Lung (tissue), 12 donors: ENCODE data around the gene GEMIN2. TPM values are rescaled to one million over a fixed set of nuclear protein-coding genes. Genes with fewer than 3 reads are reported as not detected.
"Not testable (repeated sequence)": the region's sequence is repeated elsewhere in the genome, so short reads cannot be mapped to it uniquely, and the experiment has no call there.

ENCODE experiments used
- ATAC-seq: fragments of 200-7000 bp; cut with Tn5 transposase; one replicate; pipeline ENCODE4 v1.9.1; 2020; ENCODE audit warnings: moderate number of reproducible peaks; ENCODE audit not compliant: insufficient read depth, low FRiP score
- DNase-seq, 3 donors: peaks; one replicate each; pipeline ENCODE4 v3.0.0-alpha.2; 2013 to 2017
- H3K27ac ChIP-seq, 2 donors: one replicate each; pipeline ENCODE4 v1.5.1; 2013; ENCODE audit warnings: mild to moderate bottlenecking in 2 of 2, moderate library complexity in 2 of 2, control low read depth in 1 of 2, inconsistent platforms in 1 of 2, low read depth in 1 of 2, low read length in 1 of 2
- H3K27me3 ChIP-seq, 3 donors: one replicate each; pipeline ENCODE4 v1.5.1; 2013; ENCODE audit warnings: low read length in 2 of 3; ENCODE audit not compliant: control insufficient read depth in 3 of 3, insufficient read depth in 3 of 3
- H3K36me3 ChIP-seq, 4 donors: one replicate each; pipeline ENCODE4 v1.5.1; 2013; ENCODE audit warnings: low read length in 4 of 4, mild to moderate bottlenecking in 1 of 4, moderate library complexity in 1 of 4; ENCODE audit not compliant: control insufficient read depth in 4 of 4, insufficient read depth in 4 of 4
- H3K4me1 ChIP-seq, 5 donors: one replicate each; pipeline ENCODE4 v1.5.1; 2013; ENCODE audit warnings: low read length in 5 of 5, mild to moderate bottlenecking in 2 of 5, moderate library complexity in 1 of 5; ENCODE audit not compliant: control insufficient read depth in 5 of 5, insufficient read depth in 5 of 5
- H3K4me3 ChIP-seq: one replicate; pipeline ENCODE4 v1.5.1; 2013; ENCODE audit warnings: mild to moderate bottlenecking, control low read depth, moderate library complexity
- H3K9ac ChIP-seq, 2 donors: one replicate each; pipeline ENCODE4 v1.5.1; 2013; ENCODE audit warnings: low read length in 2 of 2, control low read depth in 1 of 2; ENCODE audit not compliant: insufficient read depth in 1 of 2
- H3K9me3 ChIP-seq, 4 donors: one replicate each; pipeline ENCODE4 v1.5.1; 2013; ENCODE audit warnings: low read length in 3 of 4, mild to moderate bottlenecking in 1 of 4, moderate library complexity in 1 of 4; ENCODE audit not compliant: control insufficient read depth in 4 of 4, insufficient read depth in 3 of 4
- CTCF ChIP-seq: IDR thresholded peaks from 2 replicates; pipeline ENCODE4 v1.5.1; 2012; ENCODE audit warnings: mild to moderate bottlenecking; ENCODE audit errors: control extremely low read depth, extremely low read depth
- WGBS, 2 donors: extraction: QIAGEN DNeasy Blood & Tissue Kit; methylation state at CpG; one replicate each; pipeline ENCODE4 v1.1.7; 2013; 5-methylcytosine and 5-hydroxymethylcytosine counted together
- polyA plus RNA-seq, 2 donors: library from polyadenylated mRNA; stranded (reverse); fragments of 200-250 nt; gene quantifications; one replicate each; pipeline ENCODE4 v1.2.1, GENCODE V29; 2013
- total RNA-seq, 2 donors: library from RNA; depleted of rRNA in 1 of 2; stranded (reverse); fragments of >200 nt in 1 of 2; gene quantifications; one replicate each; pipeline ENCODE4 v1.2.1, GENCODE V29; 2014 to 2021
- donor health status: control.
- donor health status: control.
- donor health status: Bipolar disorder and iron deficiency.
- donor health status: healthy.
- donor health status: DM: yes; HTN: yes; CAD: no.

Gene GEMIN2
- total and polyA plus RNA-seq, 4 donors, result 7.3 to 19.8 (median 9.8) TPM

DNA sequence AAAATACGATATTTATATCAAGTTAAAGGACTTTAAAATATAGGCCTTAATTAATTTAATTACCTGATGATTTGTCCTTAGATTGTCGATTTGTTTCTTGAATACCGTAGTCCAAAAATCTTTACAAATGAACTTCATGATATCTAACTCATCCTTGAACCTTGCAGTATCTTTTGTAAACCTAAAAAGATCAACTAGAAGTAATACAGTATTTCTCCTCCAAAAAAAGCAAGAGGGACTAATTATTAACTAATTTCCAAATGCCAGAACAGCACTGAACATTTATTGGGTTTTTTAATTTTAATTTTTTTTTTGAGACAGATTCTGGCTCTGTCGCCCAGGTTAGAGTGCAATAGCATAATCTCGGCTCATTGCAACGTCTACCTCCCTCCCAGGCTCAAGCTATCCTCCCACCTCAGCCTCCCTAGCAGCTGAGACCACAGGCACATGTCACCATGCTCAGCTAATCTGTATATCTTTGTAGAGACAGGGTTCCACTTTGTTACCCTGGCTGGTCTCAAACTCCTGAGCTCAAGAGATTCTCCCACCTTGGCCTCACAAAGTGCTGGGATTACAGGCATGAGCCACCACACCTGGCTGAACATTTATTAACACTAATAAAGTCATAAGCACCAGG is 44.2 kb downstream of the GEMIN2 start:
- no peak for ATAC-seq
- no peaks in the 10 kb centered on the region for H3K9me3 ChIP-seq
- H3K27ac ChIP-seq, result no peak overlapping the region
- WGBS, 2 donors, result 88 to 89% methylated on average over 6 of the region's 6 CpGs
- no peak overlapping the region for H3K9ac ChIP-seq
- DNase-seq, result no peak
- H3K4me3 ChIP-seq, result no peak overlapping the region
- peaks cover 6 to 28% (median 22%) of the 10 kb centered on the region in 4 donors for H3K36me3 ChIP-seq
- no peaks in the 10 kb centered on the region for H3K4me1 ChIP-seq
- no peak for TF ChIP-seq CTCF
- H3K27me3 ChIP-seq, result no peaks in the 10 kb centered on the region

DNA sequence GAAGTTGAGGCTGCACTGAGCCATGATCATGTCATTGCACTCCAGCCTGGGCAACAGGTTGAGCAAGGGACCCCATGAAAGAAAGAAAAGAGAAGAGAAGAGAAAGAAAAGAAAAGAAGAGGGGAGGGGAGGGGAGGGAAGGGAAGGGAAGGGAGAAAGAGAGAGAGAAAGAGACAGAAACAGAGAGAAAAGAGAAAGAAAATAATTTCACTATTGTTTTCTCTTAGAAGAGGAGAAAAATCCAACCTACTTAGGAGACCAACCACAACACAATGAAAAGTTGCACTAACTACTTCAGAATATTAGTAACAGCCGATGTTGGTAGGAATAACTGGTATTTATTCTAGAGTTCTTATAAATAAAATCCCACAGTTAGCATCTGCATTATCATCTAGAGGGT is 46.4 kb downstream of the GEMIN2 start:
- DNase-seq, result no peak
- no peak overlapping the region for H3K27ac ChIP-seq

GRCh38 chr14:39167797-39168320 is 53.7 kb downstream of the GEMIN2 start:
- H3K4me1 ChIP-seq, result peaks cover 0 to 23% (median 12%) of the 10 kb centered on the region in 5 donors
- ATAC-seq, H3K9me3 ChIP-seq, H3K4me3 ChIP-seq, DNase-seq, H3K9ac ChIP-seq, H3K27me3 ChIP-seq, H3K27ac ChIP-seq: not testable (repeated sequence)
- peaks cover 3 to 13% (median 4%) of the 10 kb centered on the region in 4 donors for H3K36me3 ChIP-seq
- 90% methylated on average over 10 of the region's 10 CpGs for WGBS, 2 donors

More for the DNA sequence above, 46.4 kb downstream of the GEMIN2 start:
- 95 to 100% methylated on average over 1 of the region's 1 CpG for WGBS, 2 donors
- Histone ChIP-seq H3K27me3 (no peaks in the 10 kb centered on the region), H3K4me1 (no peaks in the 10 kb centered on the region), H3K36me3 (peaks cover 6 to 31% (median 21%) of the 10 kb centered on the region in 4 donors), H3K9me3 (no peaks in the 10 kb centered on the region), H3K4me3 (no peak overlapping the region), H3K9ac (no peak overlapping the region)
- no peak for TF ChIP-seq CTCF
- ATAC-seq, result no peak

DNA sequence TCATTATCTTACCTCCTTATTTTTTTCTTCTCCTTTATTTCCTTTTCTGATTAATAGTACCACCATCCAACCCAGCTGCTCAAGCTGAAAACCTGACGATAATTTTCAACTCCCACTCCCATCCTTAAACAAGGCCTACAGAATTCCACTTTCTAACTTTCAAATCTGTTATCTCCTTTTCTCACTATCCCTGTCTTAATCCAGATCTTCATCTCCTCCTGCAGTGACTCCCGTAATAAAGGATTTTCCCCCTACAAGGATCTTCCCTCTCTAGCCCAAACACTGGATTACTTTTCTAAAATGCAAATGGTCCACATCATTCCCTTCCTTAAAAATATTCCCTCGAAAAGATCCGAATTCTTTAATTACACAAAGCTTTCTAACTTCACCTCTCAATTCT is 54.5 kb downstream of the GEMIN2 start:
- TF ChIP-seq CTCF, result no peak
- 63 to 85% methylated on average over 4 of the region's 4 CpGs for WGBS, 2 donors
- no peak for ATAC-seq
- H3K9me3 ChIP-seq, result peaks cover 0 to 2% (median 0%) of the 10 kb centered on the region in 4 donors
- peaks cover 0 to 23% (median 12%) of the 10 kb centered on the region in 5 donors for H3K4me1 ChIP-seq
- no peaks in the 10 kb centered on the region for H3K27me3 ChIP-seq
- no peak overlapping the region for H3K27ac ChIP-seq
- H3K9ac ChIP-seq, result peak overlapping the region in 1 of 2 donors; percentile 96
- no peak overlapping the region for H3K4me3 ChIP-seq
- DNase-seq, result no peak
- peaks cover 3 to 9% (median 4%) of the 10 kb centered on the region in 4 donors for H3K36me3 ChIP-seq
